Heart left ventricle (tissue), 16 donors: Measurements from ENCODE around the gene SUGCT. TPM values are rescaled to one million over a fixed set of nuclear protein-coding genes. Genes with fewer than 3 reads are reported as not detected.

ENCODE experiments used
- ATAC-seq, 4 donors: fragments of 200-7000 bp; cut with Tn5 transposase; one replicate each; pipeline ENCODE4 v1.9.1; 2020 to 2022; ENCODE audit warnings: moderate library complexity in 4 of 4, mild to moderate bottlenecking in 3 of 4, moderate number of reproducible peaks in 1 of 4
- DNase-seq, 5 donors: peaks; one replicate each; pipeline ENCODE4 v3.0.0-alpha.2; 2020
- H3K27ac ChIP-seq, 12 donors: fragments of 200-600 bp; sonication (generic) in 4 of 12; one replicate each; pipeline versions ENCODE4 v1.5.0 to v1.8.0; 2016 to 2022; ENCODE audit warnings: mild to moderate bottlenecking in 2 of 12
- H3K27me3 ChIP-seq, 9 donors: fragments of 200-600 bp; sonication (generic) in 2 of 9; one replicate each; pipeline versions ENCODE4 v1.5.1 to v1.8.0; 2016 to 2022; ENCODE audit warnings: mild to moderate bottlenecking in 3 of 9
- H3K36me3 ChIP-seq, 9 donors: fragments of 200-600 bp; sonication (generic) in 2 of 9; one replicate each; pipeline versions ENCODE4 v1.5.0 to v1.8.0; 2018 to 2022; ENCODE audit warnings: mild to moderate bottlenecking in 2 of 9
- H3K4me1 ChIP-seq, 12 donors: fragments of 200-600 bp; sonication (generic) in 4 of 12; one replicate each; pipeline versions ENCODE4 v1.5.0 to v1.8.0; 2016 to 2022; ENCODE audit warnings: mild to moderate bottlenecking in 3 of 12
- H3K4me3 ChIP-seq, 12 donors: fragments of 200-600 bp; sonication (generic) in 4 of 12; one replicate each; pipeline versions ENCODE4 v1.5.0 to v1.8.0; 2017 to 2022; ENCODE audit warnings: mild to moderate bottlenecking in 9 of 12, moderate library complexity in 4 of 12
- H3K9me3 ChIP-seq, 12 donors: fragments of 200-600 bp; sonication (generic) in 4 of 12; one replicate each; pipeline versions ENCODE4 v1.5.0 to v1.8.0; 2016 to 2022; ENCODE audit warnings: mild to moderate bottlenecking in 1 of 12
- POLR2A ChIP-seq, 2 donors: fragments of 450-650 bp; IDR thresholded peaks; one replicate each; pipeline ENCODE4 v1.6.1; 2017; ENCODE audit warnings: antibody characterized with exemption in 2 of 2, mild to moderate bottlenecking in 2 of 2, moderate library complexity in 2 of 2
- WGBS, 4 donors: extraction: QIAGEN DNeasy Blood & Tissue Kit in 2 of 4; methylation state at CpG; one replicate each; pipeline versions ENCODE4 v1.1.5 to v1.1.7; 2013 to 2018; 5-methylcytosine and 5-hydroxymethylcytosine counted together
- intact Hi-C, 10 donors: fragments of 100-400 bp; cut with DNase I; formaldehyde crosslinking; loops; one replicate each; pipeline versions ENCODE4 v1.11.1 to v1.14.2; 2022
- polyA plus RNA-seq, 2 donors: library from polyadenylated mRNA; stranded (reverse); fragments of 200-250 nt; gene quantifications; one replicate each; pipeline ENCODE4 v1.2.3, GENCODE V29; 2013
- total RNA-seq, 9 donors: library from RNA; depleted of rRNA in 2 of 9; stranded (reverse); fragments of >200 nt in 2 of 9; fragmentation: NEBNext Ultra II Directional in 3 of 9; extraction: Animal tissue kit (Norgen Biotek cat#: 25700) in 3 of 9; gene quantifications; one replicate each; pipeline versions ENCODE4 v1.1.0 to v1.2.4, GENCODE V29; 2016 to 2023
- TF ChIP-seq, protein P1 (sequence below), 12 donors: fragments of 200-600 bp; sonication (generic) in 4 of 12; IDR thresholded peaks; one replicate each; pipeline versions ENCODE4 v1.5.0 to v1.8.0; 2018 to 2022; ENCODE audit warnings: antibody characterized with exemption in 12 of 12, mild to moderate bottlenecking in 5 of 12
- donor health status: ischemic (EF 13 %, LVEDD 7.1; RV severe dilation, severe dysfunction).
- donor health status: healthy with polysubstance abuse.
- donor health status: DM: no; HTN: yes; CAD: no.
- donor health status: DM: no; HTN: no; CAD: no.
- donor health status: ischemic (EF 25% LVEDD 6.9; RV normal size, moderate dysfunction).
- donor health status: ischemic (EF 25% LVEDD 5.7; RV mildly dilated, moderate dysfunction).
- donor health status: healthy.
- donor health status: DM: yes; HTN: yes; CAD: no.
- donor health status: ischemic (EF 35%, LVEDD 5.7; RV mildly dilated, moderate dysfunction).
- donor health status: nonischemic (EF 11% LVEDD 7.7; RV severe dilation, severe dysfunction).
- donor health status: DM: yes; HTN: yes; CAD: no.
- donor health status: PGD.
- donor health status: ischemic (EF 29% LVEDD 5.4; RV normal size, mild dysfunction).
- donor health status: nonischemic (EF 23%, LVEDD 6.1; RV moderate dilation, normal function).

Gene SUGCT
- total and polyA plus RNA-seq, 11 donors, result 1.4 to 7.6 (median 4.4) TPM

DNA sequence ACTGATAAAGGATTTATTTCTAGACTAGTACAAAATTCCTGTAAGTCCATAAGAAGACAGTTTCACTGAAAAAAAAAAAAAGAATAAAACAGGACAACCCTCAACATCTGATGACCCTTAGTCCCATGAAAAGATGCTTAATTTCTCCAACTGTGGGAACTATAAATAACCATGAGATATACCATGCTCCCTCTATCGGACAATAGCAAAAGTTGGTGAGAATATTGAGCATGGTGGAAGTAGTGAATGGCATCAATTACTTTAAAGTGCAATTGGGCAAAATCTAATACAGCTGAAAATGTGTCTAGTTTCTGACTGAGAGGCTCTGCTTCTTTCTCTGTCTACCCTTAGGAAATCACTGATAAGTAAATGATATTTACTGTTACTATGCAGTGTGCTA is 348.8 kb downstream of the SUGCT start:
- no peak overlapping the region for H3K27ac ChIP-seq
- H3K4me1 ChIP-seq, result peaks cover 0 to 4% (median 0%) of the 10 kb centered on the region in 12 donors
- WGBS, 4 donors, result 34 to 45% (median 43%) methylated on average over 1 of the region's 1 CpG

DNA sequence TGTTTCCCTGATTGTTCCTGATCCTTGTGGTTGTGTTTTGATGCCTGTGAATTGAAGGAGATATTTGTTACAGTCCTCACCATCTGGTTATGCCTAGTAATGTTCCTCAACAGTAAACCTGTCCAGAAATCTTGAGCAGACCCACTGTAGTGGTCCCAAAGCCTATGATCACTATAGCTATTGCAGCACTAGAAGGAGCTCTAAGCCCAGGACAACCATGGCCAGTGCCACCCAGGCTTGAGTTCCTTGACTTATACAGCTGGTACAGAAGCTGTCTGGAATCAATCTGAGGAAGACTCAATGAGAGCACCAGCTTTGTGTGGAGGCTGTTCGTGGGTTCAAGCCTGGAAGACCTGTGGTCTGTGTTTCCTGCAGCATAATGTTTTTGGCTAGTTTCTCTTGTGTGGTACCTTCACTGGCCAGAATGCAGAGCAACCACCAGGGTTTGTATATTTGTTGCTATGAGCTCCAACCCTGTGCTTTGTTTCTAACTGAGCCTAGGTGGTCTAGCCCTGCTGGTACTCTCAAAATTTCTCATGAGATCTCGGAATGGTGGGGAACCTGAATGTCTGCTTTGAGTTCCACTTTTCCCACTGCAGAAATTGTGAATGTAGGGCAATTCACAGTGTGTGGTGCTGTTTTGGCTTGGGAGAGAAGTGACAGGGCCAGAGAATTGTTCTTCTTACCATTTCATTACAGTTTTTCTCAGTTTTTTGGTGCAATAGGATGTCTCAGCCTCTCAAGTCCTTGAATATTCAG is 355.2 kb downstream of the SUGCT start:
- DNase-seq, result no peak
- peaks cover 0 to 20% (median 0%) of the 10 kb centered on the region in 12 donors for H3K9me3 ChIP-seq
- no peak for ATAC-seq
- intact Hi-C loops, result loop anchor here in 2 of 10 donors (2.0 to 5.0 kb wide), 2 partner anchors 65 to 313 kb away; no protein-coding TSS in a partner anchor
- H3K27me3 ChIP-seq, result no peaks in the 10 kb centered on the region
- TF ChIP-seq, protein P1, sequence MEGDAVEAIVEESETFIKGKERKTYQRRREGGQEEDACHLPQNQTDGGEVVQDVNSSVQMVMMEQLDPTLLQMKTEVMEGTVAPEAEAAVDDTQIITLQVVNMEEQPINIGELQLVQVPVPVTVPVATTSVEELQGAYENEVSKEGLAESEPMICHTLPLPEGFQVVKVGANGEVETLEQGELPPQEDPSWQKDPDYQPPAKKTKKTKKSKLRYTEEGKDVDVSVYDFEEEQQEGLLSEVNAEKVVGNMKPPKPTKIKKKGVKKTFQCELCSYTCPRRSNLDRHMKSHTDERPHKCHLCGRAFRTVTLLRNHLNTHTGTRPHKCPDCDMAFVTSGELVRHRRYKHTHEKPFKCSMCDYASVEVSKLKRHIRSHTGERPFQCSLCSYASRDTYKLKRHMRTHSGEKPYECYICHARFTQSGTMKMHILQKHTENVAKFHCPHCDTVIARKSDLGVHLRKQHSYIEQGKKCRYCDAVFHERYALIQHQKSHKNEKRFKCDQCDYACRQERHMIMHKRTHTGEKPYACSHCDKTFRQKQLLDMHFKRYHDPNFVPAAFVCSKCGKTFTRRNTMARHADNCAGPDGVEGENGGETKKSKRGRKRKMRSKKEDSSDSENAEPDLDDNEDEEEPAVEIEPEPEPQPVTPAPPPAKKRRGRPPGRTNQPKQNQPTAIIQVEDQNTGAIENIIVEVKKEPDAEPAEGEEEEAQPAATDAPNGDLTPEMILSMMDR (IDR thresholded peaks at IDR 0.05), result no peak
- TF ChIP-seq POLR2A (IDR thresholded peaks at IDR 0.05), result no peak
- H3K27ac ChIP-seq, result no peak overlapping the region
- no peaks in the 10 kb centered on the region for H3K4me1 ChIP-seq
- no peak overlapping the region for H3K4me3 ChIP-seq
- H3K36me3 ChIP-seq, result no peaks in the 10 kb centered on the region
- whole genome bisulfite sequencing, 4 donors, result 85 to 93% (median 89%) methylated on average over 2 of the region's 2 CpGs

More for the DNA sequence above, 348.8 kb downstream of the SUGCT start:
- TF ChIP-seq POLR2A (IDR thresholded peaks at IDR 0.05), result no peak
- TF ChIP-seq, protein P1 (IDR thresholded peaks at IDR 0.05), result peak in 5 of 12 donors; percentile 7 to 38 (median 24)
- Histone ChIP-seq H3K4me3 (no peak overlapping the region), H3K27me3 (no peaks in the 10 kb centered on the region), H3K9me3 (peaks cover 0 to 6% (median 0%) of the 10 kb centered on the region in 12 donors), H3K36me3 (no peaks in the 10 kb centered on the region)
- no peak for DNase-seq
- intact Hi-C loops, result no loop called here
- no peak for ATAC-seq

DNA sequence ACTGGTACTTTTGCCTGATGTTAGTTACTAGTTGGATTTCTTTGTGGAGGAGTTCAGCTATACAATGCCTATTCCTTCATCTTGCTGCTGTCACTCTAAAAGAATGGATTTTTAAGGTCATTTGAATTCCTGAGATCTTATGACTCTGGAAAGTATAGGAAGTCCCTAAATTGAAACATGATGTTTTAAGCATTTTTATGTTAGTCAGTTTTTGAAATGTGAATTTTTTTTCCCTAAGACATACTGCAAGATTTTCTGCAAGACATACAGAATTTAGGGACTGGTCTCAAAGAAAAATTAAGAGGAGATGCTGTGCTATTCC is 355.8 kb downstream of the SUGCT start:
- no peak for TF ChIP-seq POLR2A (IDR thresholded peaks at IDR 0.05)
- TF ChIP-seq, protein P1 (IDR thresholded peaks at IDR 0.05), result no peak
- ATAC-seq, result no peak
- intact Hi-C loops, result no loop called here

DNA sequence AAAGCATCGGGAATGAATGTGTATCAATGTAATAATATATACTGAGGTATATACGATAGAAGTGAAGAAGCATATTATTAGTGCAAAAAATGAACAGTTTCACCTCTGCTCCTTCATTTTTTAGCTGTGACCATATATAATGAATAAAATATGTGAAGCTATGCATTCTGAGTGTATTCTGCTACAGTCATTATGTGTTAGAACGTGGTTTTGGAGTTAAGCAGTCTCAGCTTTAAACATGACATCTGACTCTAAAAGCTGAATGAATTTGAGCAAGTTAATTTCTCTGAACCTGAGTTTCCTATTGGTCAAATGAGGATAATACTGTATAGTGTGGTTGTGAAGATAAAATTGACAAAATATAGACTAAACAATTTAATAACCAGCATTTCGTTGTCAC is 358.1 kb downstream of the SUGCT start:
- TF ChIP-seq, protein P1 (IDR thresholded peaks at IDR 0.05), result no peak
- no peak for TF ChIP-seq POLR2A (IDR thresholded peaks at IDR 0.05)
- Histone ChIP-seq H3K9me3 (peaks cover 0 to 20% (median 0%) of the 10 kb centered on the region in 12 donors), H3K36me3 (no peaks in the 10 kb centered on the region), H3K27me3 (no peaks in the 10 kb centered on the region), H3K27ac (no peak overlapping the region), H3K4me3 (no peak overlapping the region), H3K4me1 (no peaks in the 10 kb centered on the region)
- no peak for DNase-seq
- no peak for ATAC-seq
- 86 to 94% (median 92%) methylated on average over 4 of the region's 4 CpGs for WGBS, 4 donors
- intact Hi-C loops, result no loop called here

More for the DNA sequence above, 355.8 kb downstream of the SUGCT start:
- DNase-seq, result no peak
- H3K27me3 ChIP-seq, result no peaks in the 10 kb centered on the region
- H3K4me3 ChIP-seq, result no peak overlapping the region
- peaks cover 0 to 20% (median 0%) of the 10 kb centered on the region in 12 donors for H3K9me3 ChIP-seq
- H3K4me1 ChIP-seq, result no peaks in the 10 kb centered on the region
- no peak overlapping the region for H3K27ac ChIP-seq
- H3K36me3 ChIP-seq, result no peaks in the 10 kb centered on the region
